Activated T-helper 1 cell treated with anti-CD3 and anti-CD28 coated beads, Interleukin-12 subunit alpha, Interleukin-12 subunit beta, Interleukin-2, Interleukin-4 antibody, amounts not matched to agents 30 ng/mL and 10 ng/mL and 1 ng/mL, durations not matched to agents 14 hours and 24 hours and 36 hours (primary cell): ENCODE measurements around the gene CD40. TPM values are rescaled to one million over a fixed set of nuclear protein-coding genes. Genes with fewer than 3 reads are reported as not detected.

Experiments
- DNase-seq: peaks from one replicate; pipeline ENCODE4 v3.0.0; 2021; ENCODE audit warnings: low spot score
- H3K27ac Mint-ChIP-seq: one replicate; pipeline ENCODE4 v1.8.0; 2021; ENCODE audit warnings: mild to moderate bottlenecking, mixed read lengths
- H3K27me3 Mint-ChIP-seq: one replicate; pipeline ENCODE4 v1.8.0; 2022; ENCODE audit warnings: mild to moderate bottlenecking, moderate library complexity, mixed read lengths; ENCODE audit not compliant: insufficient read depth
- H3K36me3 Mint-ChIP-seq: one replicate; pipeline ENCODE4 v1.8.0; 2021; ENCODE audit warnings: low read depth, mixed read lengths
- H3K4me1 Mint-ChIP-seq: one replicate; pipeline ENCODE4 v1.8.0; 2021; ENCODE audit warnings: low read depth, mixed read lengths
- H3K4me3 Mint-ChIP-seq: one replicate; pipeline ENCODE4 v1.8.0; 2021; ENCODE audit warnings: mild to moderate bottlenecking, moderate library complexity, mixed read lengths
- H3K9me3 Mint-ChIP-seq: one replicate; pipeline ENCODE4 v1.8.0; 2021; ENCODE audit warnings: mixed read lengths
- intact Hi-C: fragments of 100-400 bp; cut with micrococcal nuclease; formaldehyde crosslinking; loops from one replicate; pipeline ENCODE4 v1.15.1; 2024
- total RNA-seq: library from RNA; stranded (reverse); gene quantifications from 2 replicates; pipeline ENCODE4 v1.2.3, GENCODE V29; 2022

The CD40 gene
- total RNA-seq, 1 donor from 2014 or later, result 2.0 TPM

DNA sequence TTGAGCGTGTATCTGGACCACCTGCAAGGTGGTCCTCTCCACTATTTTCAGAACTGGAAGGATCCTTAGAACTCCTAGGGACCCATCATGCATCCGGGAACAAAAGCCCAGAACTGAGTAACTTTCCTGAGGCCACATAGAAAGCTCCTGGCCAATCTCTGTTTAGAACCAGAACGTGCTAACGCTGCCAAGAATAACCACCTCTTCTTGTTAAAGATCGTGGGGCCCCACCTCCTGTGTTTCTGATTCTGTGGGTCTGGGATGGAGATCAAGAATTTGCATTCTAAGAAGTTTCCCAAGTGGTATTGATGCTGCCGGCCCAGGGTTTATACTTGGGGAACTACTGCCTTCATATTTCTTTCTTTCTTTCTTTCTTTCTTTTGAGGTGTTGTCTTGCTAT, 13.3 kb downstream of the CD40 start:
- Mint-ChIP-seq H3K27me3 (peaks cover 29% of the 10 kb centered on the region), H3K4me3 (no peak overlapping the region), H3K27ac (no peak overlapping the region), H3K9me3 (no peaks in the 10 kb centered on the region), H3K36me3 (no peaks in the 10 kb centered on the region), H3K4me1 (no peaks in the 10 kb centered on the region)
- intact Hi-C loops, result loop anchor here (5.0 kb wide), 1 partner anchor 216 kb away; no protein-coding TSS in a partner anchor
- no peak for DNase-seq

DNA sequence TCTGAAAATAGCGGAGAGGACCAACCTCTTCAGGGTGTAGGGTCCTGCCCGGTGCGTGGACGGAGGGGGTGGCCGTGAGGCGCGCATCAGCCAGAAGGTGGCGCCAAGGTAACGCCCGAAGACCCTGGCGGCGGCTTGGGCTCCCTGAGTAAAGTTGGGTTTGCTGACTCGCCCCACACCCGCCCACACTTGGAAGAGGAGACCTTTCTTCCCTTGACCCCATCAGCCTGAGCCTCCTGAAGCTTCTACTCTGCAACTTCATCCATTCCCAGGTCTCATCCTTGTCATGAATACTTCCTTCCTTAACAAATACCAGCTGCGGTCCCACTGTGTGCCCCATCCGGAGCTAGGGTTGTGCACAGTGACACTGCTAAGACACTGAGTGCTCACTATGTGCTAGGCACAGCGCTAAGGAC, 14.6 kb downstream of the CD40 start:
- Mint-ChIP-seq H3K27ac (no peak overlapping the region), H3K9me3 (no peaks in the 10 kb centered on the region), H3K36me3 (no peaks in the 10 kb centered on the region), H3K27me3 (peaks cover 29% of the 10 kb centered on the region), H3K4me3 (no peak overlapping the region), H3K4me1 (no peaks in the 10 kb centered on the region)
- DNase-seq, result peak; percentile 34
- intact Hi-C loops, result loop anchor here (1.0 to 5.0 kb wide), 5 partner anchors 42 to 306 kb away; partner anchors contain the start of gene CDH22

DNA sequence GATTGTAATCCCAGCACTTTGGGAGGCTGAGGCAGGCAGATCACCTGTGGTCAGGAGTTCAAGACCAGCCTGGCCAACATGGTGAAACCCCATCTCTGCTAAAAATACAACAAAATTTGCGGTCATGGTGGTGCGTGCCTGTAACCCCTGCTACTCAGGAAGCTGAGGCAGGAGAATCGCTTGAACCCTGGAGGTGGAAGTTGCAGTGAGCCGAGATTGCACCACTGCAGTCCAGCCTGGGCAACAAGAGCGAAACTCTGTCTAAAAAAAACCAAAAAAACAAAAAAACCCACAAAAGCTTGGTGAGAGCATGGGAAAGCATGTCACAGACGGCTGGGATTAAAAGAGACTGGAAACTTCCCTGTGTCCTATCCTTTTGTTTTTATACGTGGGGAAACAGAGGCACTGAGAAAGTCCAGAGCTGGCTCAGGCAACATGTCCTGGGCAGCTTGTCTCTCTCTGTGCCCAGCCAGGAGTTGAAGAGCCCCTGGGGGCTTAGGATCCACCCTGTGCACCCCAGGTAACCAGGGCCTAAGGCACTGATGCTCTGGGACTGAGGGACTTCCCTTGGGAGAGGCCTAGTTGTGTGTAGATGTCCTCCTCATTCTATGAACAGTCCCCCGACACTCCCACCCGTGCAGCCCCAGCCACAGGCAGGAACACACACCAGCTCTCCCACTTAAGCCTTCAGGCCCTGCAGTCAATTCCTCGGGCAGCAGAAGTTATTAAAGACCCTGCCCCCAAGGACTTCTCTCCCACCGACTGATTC, 16.0 kb downstream of the CD40 start:
- intact Hi-C loops, result loop anchor here (5.0 kb wide), 1 partner anchor 213 kb away; no protein-coding TSS in a partner anchor
- Mint-ChIP-seq H3K27me3 (peaks cover 29% of the 10 kb centered on the region), H3K4me3 (no peak overlapping the region), H3K36me3 (no peaks in the 10 kb centered on the region), H3K9me3 (no peaks in the 10 kb centered on the region), H3K27ac (no peak overlapping the region), H3K4me1 (no peaks in the 10 kb centered on the region)
- no peak for DNase-seq

DNA sequence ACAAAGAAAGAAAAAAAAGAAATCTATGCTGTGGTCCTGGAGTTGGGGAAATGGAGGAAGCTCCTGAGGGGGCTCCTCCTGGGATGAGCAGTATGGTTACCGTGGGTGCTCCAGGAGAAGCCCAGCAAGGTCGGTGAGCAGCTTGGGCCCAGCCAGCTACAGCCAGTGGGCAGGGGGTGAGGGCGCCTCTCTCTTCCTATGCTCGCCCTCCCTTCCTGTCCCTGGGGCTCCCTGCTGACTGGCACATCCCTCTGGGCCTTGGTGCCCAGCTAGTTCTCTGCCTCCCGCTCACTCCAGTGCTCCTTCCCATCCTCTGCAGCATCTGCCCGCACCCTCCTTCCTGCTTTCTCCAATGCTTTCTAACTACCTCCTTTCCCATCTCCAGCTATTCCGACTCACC, 16.6 kb downstream of the CD40 start:
- no peak for DNase-seq
- peaks cover 28% of the 10 kb centered on the region for H3K27me3 Mint-ChIP-seq
- H3K27ac Mint-ChIP-seq, result no peak overlapping the region
- no peaks in the 10 kb centered on the region for H3K36me3 Mint-ChIP-seq
- H3K4me3 Mint-ChIP-seq, result no peak overlapping the region
- intact Hi-C loops, result loop anchor here (5.0 kb wide), 1 partner anchor 213 kb away; no protein-coding TSS in a partner anchor
- H3K4me1 Mint-ChIP-seq, result no peaks in the 10 kb centered on the region
- no peaks in the 10 kb centered on the region for H3K9me3 Mint-ChIP-seq

DNA sequence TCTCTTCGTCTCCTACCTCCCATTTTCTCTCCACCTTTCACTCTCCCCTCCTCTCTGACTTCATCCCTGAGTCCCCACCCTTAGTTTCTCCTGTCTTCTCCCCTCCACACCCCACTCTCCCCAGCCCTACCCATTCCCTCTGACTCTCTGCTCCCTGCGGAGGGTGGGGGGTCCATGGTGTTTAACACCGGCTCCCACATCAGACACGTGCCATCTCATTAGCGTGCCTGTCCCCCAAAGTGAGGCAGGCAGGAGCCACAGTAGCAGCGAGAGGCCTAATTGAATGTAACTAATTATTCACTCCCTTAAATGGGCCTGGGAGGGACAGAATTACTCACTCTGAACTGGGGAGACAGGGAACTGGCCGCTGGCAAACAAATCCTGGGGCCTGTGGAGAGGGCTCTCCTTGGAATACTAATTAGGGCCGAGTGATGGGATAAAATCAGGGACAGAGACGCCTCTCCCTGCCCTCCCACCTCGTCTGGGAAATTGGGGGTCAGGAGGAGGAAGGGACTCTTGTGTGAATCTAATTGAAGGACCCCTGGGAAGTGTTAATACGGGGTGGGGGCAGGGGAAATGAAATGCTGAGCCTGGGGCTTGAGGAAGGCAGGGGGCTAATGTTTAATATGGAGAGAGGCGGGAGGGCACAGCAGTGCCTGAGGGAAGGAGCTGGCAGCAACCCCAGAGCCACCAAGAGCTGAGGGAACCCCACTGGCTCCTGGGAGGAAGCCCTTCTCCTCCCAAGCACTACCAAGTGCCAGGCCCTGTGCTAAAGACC, 17.9 kb downstream of the CD40 start:
- Mint-ChIP-seq H3K4me1 (no peaks in the 10 kb centered on the region), H3K27ac (no peak overlapping the region), H3K9me3 (no peaks in the 10 kb centered on the region), H3K36me3 (no peaks in the 10 kb centered on the region), H3K27me3 (peaks cover 22% of the 10 kb centered on the region), H3K4me3 (no peak overlapping the region)
- DNase-seq, result no peak
- intact Hi-C loops, result no loop called here

DNA sequence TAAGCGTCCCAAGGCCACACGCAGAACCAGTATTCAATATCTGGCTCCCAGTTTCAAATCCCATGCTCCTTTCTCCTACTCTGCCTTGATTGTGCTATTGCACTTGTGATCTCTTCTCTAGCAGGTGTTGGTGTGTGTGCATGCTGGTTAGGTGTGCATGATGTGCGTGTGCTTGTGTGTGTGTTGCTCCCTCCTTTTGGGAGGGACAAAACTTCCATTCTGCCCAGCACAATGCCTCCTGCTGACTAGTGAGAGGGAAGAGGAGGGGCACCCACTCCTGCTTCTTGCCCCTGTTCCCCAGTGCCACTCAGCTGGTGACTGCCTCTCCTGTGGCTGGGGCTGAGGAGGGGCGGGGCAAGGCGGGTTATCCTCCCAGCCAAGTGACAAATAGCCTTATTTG, 19.7 kb downstream of the CD40 start:
- Mint-ChIP-seq H3K27me3 (peaks cover 18% of the 10 kb centered on the region), H3K9me3 (no peaks in the 10 kb centered on the region), H3K4me3 (no peak overlapping the region), H3K36me3 (no peaks in the 10 kb centered on the region), H3K4me1 (no peaks in the 10 kb centered on the region), H3K27ac (no peak overlapping the region)
- intact Hi-C loops, result no loop called here
- DNase-seq, result no peak

DNA sequence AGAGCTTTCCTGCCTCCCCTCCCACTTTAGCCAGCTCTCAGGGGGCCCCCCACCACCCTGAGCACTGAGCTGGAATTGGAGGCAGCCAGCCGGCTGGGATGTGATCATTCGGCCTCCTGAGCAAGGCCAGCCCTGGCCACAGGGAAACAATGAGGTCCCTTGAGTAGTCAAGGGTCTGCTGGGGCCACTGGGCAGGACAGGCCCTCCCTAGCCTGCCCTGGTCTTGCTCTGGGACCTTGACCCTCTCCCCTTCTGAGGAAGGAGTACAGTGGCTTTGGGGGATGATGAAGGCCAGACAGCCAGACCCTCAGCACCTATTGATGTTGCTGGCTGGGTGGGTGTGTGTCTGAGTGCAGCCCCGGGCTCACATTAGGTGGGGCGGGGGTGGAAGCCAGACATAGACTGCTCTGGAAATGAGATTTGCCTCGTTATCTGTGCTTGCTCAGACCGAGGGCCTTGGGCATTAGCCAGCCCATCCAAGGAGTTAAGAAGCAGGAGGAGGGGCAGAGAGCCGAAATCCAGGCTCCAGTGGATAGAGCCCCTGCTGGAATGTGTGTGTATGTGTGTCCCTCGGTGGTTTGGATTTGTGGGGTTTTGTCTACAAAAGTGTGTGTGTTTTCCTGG, 21.3 kb downstream of the CD40 start:
- intact Hi-C loops, result no loop called here
- H3K9me3 Mint-ChIP-seq, result no peaks in the 10 kb centered on the region
- H3K4me1 Mint-ChIP-seq, result no peaks in the 10 kb centered on the region
- no peak overlapping the region for H3K27ac Mint-ChIP-seq
- no peaks in the 10 kb centered on the region for H3K36me3 Mint-ChIP-seq
- no peak for DNase-seq
- no peak overlapping the region for H3K4me3 Mint-ChIP-seq
- H3K27me3 Mint-ChIP-seq, result peaks cover 16% of the 10 kb centered on the region

DNA sequence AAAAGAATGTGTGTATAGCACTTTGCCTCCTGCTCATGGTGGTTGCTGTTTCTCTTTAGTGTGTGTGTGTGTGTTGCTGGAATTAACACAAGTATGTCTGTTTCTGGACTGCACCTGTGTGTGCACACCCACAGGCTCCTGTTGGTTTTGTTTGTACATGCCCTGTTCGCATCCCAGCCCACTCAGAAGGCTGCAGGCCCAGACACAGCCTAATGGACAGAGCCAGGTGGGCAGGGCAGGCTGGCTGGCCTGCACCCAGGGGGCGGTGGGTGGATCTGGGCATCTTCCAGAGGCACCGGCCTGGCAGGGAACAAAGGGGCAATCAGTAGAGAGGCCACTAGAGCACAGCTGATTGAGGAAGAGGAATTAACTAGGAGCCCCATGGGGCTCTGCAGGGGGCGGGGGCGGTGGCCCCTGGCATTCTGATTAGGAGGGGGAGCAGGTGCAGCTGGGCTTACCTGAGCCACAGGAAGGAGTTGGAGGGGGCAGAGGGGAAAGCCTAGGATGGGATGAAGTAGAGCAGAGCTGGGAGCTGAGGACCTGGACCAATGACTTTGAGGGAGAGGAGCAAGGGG, 21.9 kb downstream of the CD40 start:
- Mint-ChIP-seq H3K27ac (no peak overlapping the region), H3K27me3 (peaks cover 16% of the 10 kb centered on the region), H3K36me3 (no peaks in the 10 kb centered on the region), H3K4me3 (no peak overlapping the region), H3K9me3 (no peaks in the 10 kb centered on the region), H3K4me1 (no peaks in the 10 kb centered on the region)
- no peak for DNase-seq
- intact Hi-C loops, result no loop called here

DNA sequence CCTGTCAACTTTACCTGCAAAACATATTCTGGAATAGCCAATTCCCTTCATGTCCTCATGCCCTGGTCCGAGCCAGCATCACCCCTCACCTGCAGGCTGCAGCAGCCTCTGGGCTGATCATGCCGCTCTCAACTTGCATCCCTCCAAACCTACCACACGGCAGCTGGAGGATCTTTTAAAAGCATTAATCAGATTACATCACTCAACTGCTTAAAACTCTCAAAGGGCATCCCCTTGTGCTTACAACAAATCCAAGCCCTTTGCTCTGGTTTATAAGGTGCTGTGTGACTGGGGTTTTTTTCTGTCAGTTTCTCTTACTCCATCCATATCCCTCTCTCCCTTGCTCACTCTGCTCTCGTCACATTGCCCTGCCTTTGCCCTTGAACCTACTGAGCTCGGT, 24.0 kb downstream of the CD40 start:
- Mint-ChIP-seq H3K27me3 (peaks cover 10% of the 10 kb centered on the region), H3K9me3 (no peaks in the 10 kb centered on the region), H3K4me3 (no peak overlapping the region), H3K36me3 (no peaks in the 10 kb centered on the region), H3K4me1 (no peaks in the 10 kb centered on the region), H3K27ac (no peak overlapping the region)
- DNase-seq, result no peak
- intact Hi-C loops, result no loop called here

DNA sequence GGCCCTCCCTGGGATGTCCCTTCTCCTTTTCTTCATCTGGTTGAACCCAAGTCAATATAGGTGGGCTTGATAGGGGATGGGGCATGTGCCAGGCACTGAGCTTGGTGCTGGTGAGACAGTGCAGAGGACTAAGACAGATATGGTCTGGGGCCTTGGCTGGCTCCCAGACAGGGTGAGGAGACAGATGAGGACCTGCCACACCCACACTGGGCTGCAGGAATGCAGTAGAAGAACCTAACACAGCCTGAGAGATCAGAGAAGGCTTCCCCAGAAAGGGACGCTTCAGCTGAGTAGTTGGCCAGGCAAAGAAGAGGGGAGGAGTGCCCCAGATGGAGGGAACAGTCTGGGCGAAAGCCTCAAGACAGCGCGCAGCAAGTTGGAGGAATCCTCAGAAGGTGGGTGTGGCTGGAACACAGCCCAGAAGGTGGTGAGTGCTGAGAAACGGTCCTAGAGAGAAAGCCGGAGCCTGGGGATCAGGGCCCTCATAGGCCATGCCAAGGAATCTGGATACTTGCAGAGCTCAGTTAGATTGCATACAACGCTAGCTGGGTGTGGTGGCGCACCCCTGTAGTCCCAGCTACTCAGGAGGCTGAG, 26.4 kb downstream of the CD40 start:
- Mint-ChIP-seq H3K4me3 (no peak overlapping the region), H3K4me1 (no peaks in the 10 kb centered on the region), H3K36me3 (no peaks in the 10 kb centered on the region), H3K9me3 (no peaks in the 10 kb centered on the region), H3K27ac (no peak overlapping the region), H3K27me3 (peaks cover 11% of the 10 kb centered on the region)
- no peak for DNase-seq
- intact Hi-C loops, result no loop called here

DNA sequence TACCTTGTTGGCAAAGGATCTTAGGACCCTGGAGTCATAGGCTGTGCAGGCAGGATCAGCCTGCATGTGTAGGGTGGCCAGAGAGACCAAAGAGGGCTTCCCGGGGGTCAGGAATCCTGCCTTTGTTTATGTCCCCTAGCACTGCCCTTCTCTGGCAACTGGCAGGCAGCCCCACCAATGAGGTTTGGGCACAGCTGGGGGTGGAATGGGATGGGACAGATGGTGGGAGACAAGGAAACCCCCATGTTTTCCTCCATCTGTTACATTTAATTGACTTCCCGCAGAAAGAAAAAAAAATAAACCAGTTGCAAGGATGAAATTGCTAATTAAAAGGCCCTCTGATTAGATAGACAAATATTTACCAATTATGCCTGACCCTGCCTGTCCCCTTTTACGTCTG, 27.6 kb downstream of the CD40 start:
- no peaks in the 10 kb centered on the region for H3K9me3 Mint-ChIP-seq
- no peak overlapping the region for H3K4me3 Mint-ChIP-seq
- H3K27me3 Mint-ChIP-seq, result peaks cover 11% of the 10 kb centered on the region
- H3K36me3 Mint-ChIP-seq, result no peaks in the 10 kb centered on the region
- DNase-seq, result no peak
- H3K4me1 Mint-ChIP-seq, result no peaks in the 10 kb centered on the region
- H3K27ac Mint-ChIP-seq, result no peak overlapping the region
- intact Hi-C loops, result no loop called here

DNA sequence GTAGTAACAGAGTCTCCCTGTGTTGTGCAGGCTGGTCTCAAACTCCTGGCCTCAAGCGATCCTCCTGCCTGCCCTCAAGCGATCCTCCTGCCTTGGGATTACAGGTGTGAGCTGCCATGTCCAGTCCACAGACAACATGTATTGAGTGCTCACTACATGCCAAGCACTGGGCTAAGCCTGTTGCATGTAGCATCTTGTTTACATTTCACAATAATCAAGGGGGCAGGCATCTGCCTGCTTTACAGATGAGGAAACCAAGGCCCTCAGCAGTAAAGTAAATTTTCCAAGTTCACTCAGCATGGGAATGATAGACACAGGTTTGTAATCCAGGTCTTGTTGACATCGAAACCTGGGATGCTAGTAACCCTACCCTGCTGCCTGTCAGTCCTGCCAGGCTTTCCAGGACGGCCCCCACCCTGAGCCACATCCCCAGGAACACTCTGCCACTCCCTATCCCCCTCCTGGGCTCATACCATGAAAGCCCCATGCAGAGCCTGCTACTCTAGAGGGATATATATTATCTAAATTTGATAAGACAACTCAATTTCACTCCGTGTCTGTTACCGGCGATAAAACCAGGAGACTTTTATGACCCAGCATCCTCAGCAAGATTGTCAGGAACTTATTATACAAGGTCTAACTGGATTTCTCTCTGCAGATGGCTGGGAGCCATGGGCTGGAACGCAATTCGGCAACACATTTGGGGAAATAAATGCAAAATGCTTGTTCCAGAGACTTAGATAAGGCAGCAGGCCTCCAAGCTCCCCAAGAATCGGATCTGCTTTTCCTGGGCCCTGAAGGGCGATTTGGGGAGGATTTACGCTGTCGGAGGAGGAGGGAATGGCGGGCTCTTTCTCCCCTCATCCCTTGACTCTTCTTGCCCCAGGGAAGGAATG, 30.4 kb downstream of the CD40 start:
- Mint-ChIP-seq H3K4me1 (no peaks in the 10 kb centered on the region), H3K36me3 (no peaks in the 10 kb centered on the region), H3K27ac (no peak overlapping the region), H3K4me3 (no peak overlapping the region), H3K9me3 (no peaks in the 10 kb centered on the region), H3K27me3 (peaks cover 5% of the 10 kb centered on the region)
- intact Hi-C loops, result no loop called here
- no peak for DNase-seq
